Activated CD4-positive, alpha-beta T cell treated with anti-CD3 and anti-CD28 coated beads, Interleukin-2, amount 10 ng/mL, durations not matched to agents 24 days and 14 days (primary cell): Measurements from ENCODE around the gene MRPL47. TPM values are rescaled to one million over a fixed set of nuclear protein-coding genes. Genes with fewer than 3 reads are reported as not detected.

Source experiments
- DNase-seq: peaks from one replicate; pipeline ENCODE4 v3.0.0; 2022
- H3K27ac Mint-ChIP-seq: one replicate; pipeline ENCODE4 v1.8.0; 2022; ENCODE audit warnings: mild to moderate bottlenecking, mixed read lengths
- H3K27me3 Mint-ChIP-seq: one replicate; pipeline ENCODE4 v1.8.0; 2022; ENCODE audit warnings: mixed read lengths
- H3K36me3 Mint-ChIP-seq: one replicate; pipeline ENCODE4 v1.8.0; 2022; ENCODE audit warnings: low read depth, mild to moderate bottlenecking, mixed read lengths
- H3K4me1 Mint-ChIP-seq: one replicate; pipeline ENCODE4 v1.8.0; 2021; ENCODE audit warnings: mixed read lengths
- H3K4me3 Mint-ChIP-seq: one replicate; pipeline ENCODE4 v1.8.0; 2022; ENCODE audit warnings: mild to moderate bottlenecking, moderate library complexity, mixed read lengths
- H3K9me3 Mint-ChIP-seq: one replicate; pipeline ENCODE4 v1.8.0; 2021; ENCODE audit warnings: mixed read lengths
- intact Hi-C: fragments of 100-400 bp; cut with micrococcal nuclease; formaldehyde crosslinking; loops from one replicate; pipeline ENCODE4 v1.15.1; 2023
- total RNA-seq: library from RNA; stranded (reverse); gene quantifications from 2 replicates; pipeline ENCODE4 v1.2.3, GENCODE V29; 2022

Gene MRPL47
- total RNA-seq, 1 donor from 2014 or later: 68.2 TPM

DNA sequence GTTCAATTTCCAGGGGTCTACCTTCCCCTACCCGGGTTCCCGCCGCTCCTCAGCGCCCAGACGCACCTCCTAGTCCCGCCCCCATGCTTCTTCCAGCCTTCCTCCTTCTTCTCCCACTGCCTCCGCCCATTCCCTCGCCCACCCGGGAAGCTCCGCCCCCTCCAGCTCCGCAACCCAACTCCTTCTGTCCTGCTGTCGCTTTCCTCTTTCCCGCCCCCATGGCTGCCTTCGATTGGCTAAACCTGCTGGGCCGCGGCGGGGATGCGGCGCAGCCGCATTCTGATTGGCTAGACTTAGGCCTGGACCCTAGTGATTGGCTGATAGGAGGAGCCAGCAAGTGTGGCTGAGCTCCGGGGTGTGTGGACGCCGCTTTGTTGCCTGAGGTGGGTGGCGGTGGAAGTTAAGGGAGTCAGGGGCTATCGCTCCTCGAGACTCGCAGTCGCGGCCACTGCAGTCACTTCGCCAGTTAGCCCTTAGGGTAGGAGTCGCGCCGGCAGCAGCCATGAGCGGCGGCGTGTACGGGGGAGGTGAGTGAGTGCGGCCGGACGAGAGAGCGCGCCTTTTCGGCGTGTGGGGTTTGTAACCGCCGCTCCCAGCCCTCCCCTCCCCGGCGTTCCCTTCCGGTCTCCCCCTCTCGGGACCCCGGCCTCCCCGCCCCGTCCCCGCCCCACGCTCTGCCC lies 41.7 kb downstream of the MRPL47 start, which contains the start of gene ACTL6A:
ACTL6A (plus strand) TSS at position 336 of the 680 bp plus-strand sequence; CDS start at position 503, 167 bp downstream.
- Mint-ChIP-seq H3K36me3 (peaks cover 7% of the 10 kb centered on the region), H3K4me1 (peaks cover 27% of the 10 kb centered on the region), H3K27me3 (peaks cover 19% of the 10 kb centered on the region), H3K4me3 (peak within 1 kb of the TSS; percentile 98), H3K9me3 (no peaks in the 10 kb centered on the region), H3K27ac (peak within 1 kb of the TSS; percentile 97)
- DNase-seq: peak; percentile 99
- intact Hi-C loops: loop anchor here (1.0 to 2.0 kb wide), 9 partner anchors 42 to 547 kb away; partner anchors contain the start of genes GNB4, MFN1, MRPL47 and NDUFB5

DNA sequence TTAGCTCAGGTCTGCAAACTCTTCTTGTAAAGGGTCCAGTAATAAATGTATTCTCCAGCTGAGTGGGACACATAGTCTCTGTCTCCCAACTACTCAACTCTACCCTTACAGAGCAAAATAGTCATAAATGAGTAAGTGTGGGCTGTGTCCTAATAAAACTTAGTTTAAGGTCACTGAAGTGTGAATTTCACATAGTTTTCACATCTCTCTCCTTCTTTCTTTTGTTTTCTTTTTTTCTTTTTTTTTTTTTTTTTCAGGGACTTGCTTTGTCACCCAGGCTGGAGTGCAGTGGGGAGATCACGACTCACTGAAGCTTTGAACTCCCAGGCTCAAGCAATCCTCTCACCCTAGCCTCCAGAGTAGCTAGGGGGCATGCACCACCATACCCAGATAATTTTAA lies 43.6 kb downstream of the MRPL47 start:
- peaks cover 6% of the 10 kb centered on the region for H3K36me3 Mint-ChIP-seq
- intact Hi-C loops: no loop called here
- H3K27ac Mint-ChIP-seq: no peak overlapping the region
- peaks cover 22% of the 10 kb centered on the region for H3K27me3 Mint-ChIP-seq
- no peak overlapping the region for H3K4me3 Mint-ChIP-seq
- H3K4me1 Mint-ChIP-seq: peaks cover 22% of the 10 kb centered on the region
- DNase-seq: peak; percentile 27
- no peaks in the 10 kb centered on the region for H3K9me3 Mint-ChIP-seq

DNA sequence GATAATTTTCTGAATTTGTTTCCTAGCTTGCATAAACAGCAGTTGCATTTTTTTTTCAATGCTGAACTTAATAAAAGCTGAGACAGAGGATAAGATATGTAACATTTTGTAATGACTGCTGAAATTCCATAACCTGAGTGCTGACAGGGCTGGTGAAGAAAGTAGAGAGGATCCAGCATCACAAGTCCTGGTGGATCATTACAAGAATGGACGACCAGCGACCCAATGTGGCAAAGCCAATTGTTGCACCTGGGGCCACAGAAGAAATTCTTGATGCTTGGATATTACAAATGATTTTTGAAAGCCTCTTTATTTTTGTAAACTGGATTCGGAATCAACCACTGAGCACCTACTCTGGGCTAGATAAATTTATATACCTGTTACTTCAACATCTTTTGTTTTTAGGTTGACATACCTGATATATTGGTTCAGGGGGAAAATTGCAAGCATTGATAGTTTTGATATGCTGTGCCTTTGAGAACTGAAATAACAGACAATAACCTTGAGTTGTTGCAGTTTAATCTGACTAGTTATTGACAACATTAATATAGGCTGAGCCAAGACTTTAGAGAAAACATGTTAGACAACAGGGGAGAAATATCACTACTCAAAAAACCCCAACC lies 45.6 kb downstream of the MRPL47 start:
- intact Hi-C loops: loop anchor here (1.0 to 2.0 kb wide), 3 partner anchors 113 to 1122 kb away; partner anchors contain the start of gene ZNF639
- DNase-seq: peak; percentile 86

DNA sequence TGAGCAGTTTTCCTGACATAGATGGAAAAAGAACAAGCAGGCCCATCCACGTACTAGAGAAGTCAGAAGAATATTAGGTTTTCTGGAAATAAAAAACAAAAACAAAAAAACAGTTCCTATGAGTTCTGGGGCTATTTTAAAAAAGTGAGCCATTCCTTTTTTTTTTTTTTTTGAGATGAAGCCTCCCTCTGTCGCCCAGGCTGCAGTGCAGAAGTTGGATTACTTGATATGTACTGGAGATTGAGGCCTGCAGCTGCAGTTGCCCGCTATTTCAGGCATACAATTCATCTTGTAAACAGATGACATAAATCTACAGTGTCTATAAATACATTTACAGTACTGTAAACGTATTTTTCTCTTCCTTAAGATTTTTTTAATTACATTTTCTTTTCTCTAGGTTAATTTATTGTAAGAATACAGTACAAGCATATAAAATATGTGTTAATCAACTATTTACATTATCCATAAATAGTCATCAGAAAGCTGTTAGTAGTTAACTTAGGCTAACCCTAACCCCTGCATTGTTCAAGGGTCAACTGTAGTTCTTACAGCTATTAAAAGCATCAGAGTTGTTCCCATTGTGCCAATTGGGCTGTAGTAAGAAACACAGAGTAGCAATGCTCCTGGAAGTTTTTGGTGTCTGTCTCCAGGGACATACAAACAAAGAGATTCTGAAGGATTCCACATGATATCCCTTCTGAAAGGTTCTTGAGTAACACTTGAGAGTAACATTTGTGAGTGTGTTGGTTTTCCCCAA lies 52.9 kb downstream of the MRPL47 start:
- intact Hi-C loops: no loop called here
- H3K27me3 Mint-ChIP-seq: peaks cover 16% of the 10 kb centered on the region

More for the DNA sequence above, 45.6 kb downstream of the MRPL47 start:
- Mint-ChIP-seq H3K27me3 (peaks cover 26% of the 10 kb centered on the region), H3K4me1 (peaks cover 12% of the 10 kb centered on the region), H3K9me3 (no peaks in the 10 kb centered on the region), H3K36me3 (peaks cover 4% of the 10 kb centered on the region), H3K27ac (no peak overlapping the region), H3K4me3 (no peak overlapping the region)

GRCh38 chr3:179546814-179547241 lies 57.6 kb downstream of the MRPL47 start:
- H3K27me3 Mint-ChIP-seq: peaks cover 13% of the 10 kb centered on the region
- intact Hi-C loops: no loop called here
- DNase-seq: no peak
- peaks cover 2% of the 10 kb centered on the region for H3K4me1 Mint-ChIP-seq
- H3K27ac Mint-ChIP-seq: no peak overlapping the region
- H3K9me3 Mint-ChIP-seq: no peaks in the 10 kb centered on the region
- H3K36me3 Mint-ChIP-seq: no peaks in the 10 kb centered on the region
- no peak overlapping the region for H3K4me3 Mint-ChIP-seq

More for the DNA sequence above, 52.9 kb downstream of the MRPL47 start:
- Mint-ChIP-seq H3K9me3 (no peaks in the 10 kb centered on the region), H3K36me3 (no peaks in the 10 kb centered on the region), H3K4me3 (no peak overlapping the region), H3K4me1 (peaks cover 2% of the 10 kb centered on the region), H3K27ac (no peak overlapping the region)
- DNase-seq: no peak

GRCh38 chr3:179544981-179545645 lies 59.3 kb downstream of the MRPL47 start:
- Mint-ChIP-seq H3K27ac (no peak overlapping the region), H3K4me3 (no peak overlapping the region), H3K27me3 (peaks cover 13% of the 10 kb centered on the region), H3K36me3 (no peaks in the 10 kb centered on the region), H3K9me3 (no peaks in the 10 kb centered on the region), H3K4me1 (peaks cover 2% of the 10 kb centered on the region)
- intact Hi-C loops: no loop called here
- no peak for DNase-seq

DNA sequence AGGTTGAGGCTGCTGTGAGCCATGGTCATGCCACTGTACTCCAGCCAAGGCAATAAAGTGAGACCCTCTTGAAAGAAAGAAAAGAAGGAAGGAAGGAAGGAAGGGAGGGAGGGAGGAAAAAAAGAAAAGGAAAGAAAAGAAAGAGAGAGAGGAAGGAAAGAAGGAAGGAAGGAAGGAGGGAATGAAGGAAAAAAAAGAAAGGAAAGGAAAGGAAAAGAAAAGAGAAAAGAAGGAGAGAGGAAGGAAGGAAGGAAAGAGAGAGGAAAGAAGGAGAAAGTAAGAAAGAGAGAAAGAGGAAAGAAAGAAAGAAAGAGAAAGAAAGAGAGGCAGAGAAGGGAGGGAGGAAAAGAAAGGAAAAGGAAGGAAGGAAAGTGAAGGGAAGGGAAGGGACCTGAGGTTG lies 62.1 kb downstream of the MRPL47 start:
- DNase-seq: no peak
- peaks cover 6% of the 10 kb centered on the region for H3K27me3 Mint-ChIP-seq
- H3K27ac Mint-ChIP-seq: no peak overlapping the region
- no peaks in the 10 kb centered on the region for H3K9me3 Mint-ChIP-seq
- no peaks in the 10 kb centered on the region for H3K4me1 Mint-ChIP-seq
- intact Hi-C loops: no loop called here
- H3K4me3 Mint-ChIP-seq: no peak overlapping the region
- no peaks in the 10 kb centered on the region for H3K36me3 Mint-ChIP-seq

DNA sequence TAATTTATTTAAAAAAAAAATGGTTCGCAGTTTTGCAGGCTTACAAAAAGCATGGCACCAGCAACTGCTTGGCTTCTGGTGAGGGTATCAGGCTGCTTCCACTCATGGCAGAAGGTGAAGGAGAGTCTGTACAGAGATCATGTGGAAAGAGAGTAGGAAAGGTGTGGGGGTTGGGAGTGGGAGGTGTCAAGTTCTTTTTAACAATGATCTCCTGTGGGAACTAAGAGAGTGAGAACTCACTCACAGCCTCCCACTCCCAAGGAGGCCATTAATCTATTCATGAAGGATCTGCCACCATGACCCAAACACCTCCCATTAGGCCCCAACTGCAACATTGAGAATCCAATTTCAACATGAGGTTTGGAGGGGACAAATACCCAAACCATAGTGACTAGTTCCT lies 62.8 kb downstream of the MRPL47 start:
- Mint-ChIP-seq H3K36me3 (no peaks in the 10 kb centered on the region), H3K27ac (no peak overlapping the region), H3K4me1 (no peaks in the 10 kb centered on the region), H3K9me3 (no peaks in the 10 kb centered on the region), H3K4me3 (no peak overlapping the region), H3K27me3 (peaks cover 4% of the 10 kb centered on the region)
- intact Hi-C loops: no loop called here
- DNase-seq: no peak

GRCh38 chr3:179541094-179541493 lies 63.3 kb downstream of the MRPL47 start:
- Mint-ChIP-seq H3K27me3 (peaks cover 4% of the 10 kb centered on the region), H3K9me3 (no peaks in the 10 kb centered on the region), H3K36me3 (no peaks in the 10 kb centered on the region), H3K4me3 (no peak overlapping the region), H3K4me1 (no peaks in the 10 kb centered on the region), H3K27ac (no peak overlapping the region)
- no peak for DNase-seq
- intact Hi-C loops: no loop called here

Other genes with a start within 250 kb of the MRPL47 start
- 11.8 and 14.0 TPM in 2 replicates for gene GNB4, start 153.2 kb downstream of the MRPL47 start, total RNA-seq
- gene ACTL6A, start 41.7 kb downstream of the MRPL47 start, total RNA-seq: 127 and 131 TPM in 2 replicates
- 91.8 and 98.6 TPM in 2 replicates for gene NDUFB5, start 156 bp upstream of the MRPL47 start, total RNA-seq
- 13.3 and 15.3 TPM in 2 replicates for gene USP13, start 48.4 kb upstream of the MRPL47 start, total RNA-seq